DMS114 treated with DMSO at 0.1 percent for 48 hours (cell line): ENCODE data around the gene PCDHA10.

Experiments
- DNase-seq: peaks from one replicate; lab custom pipeline; 2025; ENCODE audit not compliant: unreplicated experiment; lab: John Stamatoyannopoulos, UW

PCDHA10 gene

GRCh38 chr5:140883927-140884697 lies 28.4 kb downstream of the PCDHA10 start:
- DNase-seq, result no peak

- no peak for DNase-seq
Measured at GRCh38 chr5:140916325-140916724, 60.6 kb downstream of the PCDHA10 start.
